ENCODE measurements around the gene DCAF8.

The DCAF8 gene

DNA sequence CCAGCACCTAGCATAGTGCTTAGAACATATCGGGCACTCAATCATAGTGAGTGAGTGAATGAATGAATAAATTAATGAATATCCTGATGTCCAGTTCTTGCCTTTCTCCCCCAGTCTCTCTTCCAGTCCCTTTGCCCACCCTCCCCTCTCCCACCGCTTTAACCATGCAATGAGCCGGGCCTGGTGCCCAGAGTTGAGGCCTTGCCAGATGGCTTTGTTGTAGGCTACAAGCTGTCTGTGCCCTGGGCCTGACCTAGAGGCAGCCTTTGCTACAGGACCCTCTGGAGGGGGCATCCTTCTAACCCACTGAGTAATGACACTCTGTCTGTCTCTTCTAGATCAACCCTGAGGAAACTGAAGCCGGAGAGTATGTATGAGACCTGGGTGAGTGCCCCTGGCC is 65.1 kb downstream of the DCAF8 start:
- Mint-ChIP-seq H3K4me3 (no peak overlapping the region), H3K27me3 (ENCODE audit: low read depth, poor library complexity) (peaks cover 5% of the 10 kb centered on the region), H3K27ac (no peak overlapping the region), H3K9me3 (no peaks in the 10 kb centered on the region), H3K36me3 (ENCODE audit: low read depth) (no peaks in the 10 kb centered on the region), H3K4me1 (no peaks in the 10 kb centered on the region)
- DNase-seq, result no peak
- TF ChIP-seq, protein P1, sequence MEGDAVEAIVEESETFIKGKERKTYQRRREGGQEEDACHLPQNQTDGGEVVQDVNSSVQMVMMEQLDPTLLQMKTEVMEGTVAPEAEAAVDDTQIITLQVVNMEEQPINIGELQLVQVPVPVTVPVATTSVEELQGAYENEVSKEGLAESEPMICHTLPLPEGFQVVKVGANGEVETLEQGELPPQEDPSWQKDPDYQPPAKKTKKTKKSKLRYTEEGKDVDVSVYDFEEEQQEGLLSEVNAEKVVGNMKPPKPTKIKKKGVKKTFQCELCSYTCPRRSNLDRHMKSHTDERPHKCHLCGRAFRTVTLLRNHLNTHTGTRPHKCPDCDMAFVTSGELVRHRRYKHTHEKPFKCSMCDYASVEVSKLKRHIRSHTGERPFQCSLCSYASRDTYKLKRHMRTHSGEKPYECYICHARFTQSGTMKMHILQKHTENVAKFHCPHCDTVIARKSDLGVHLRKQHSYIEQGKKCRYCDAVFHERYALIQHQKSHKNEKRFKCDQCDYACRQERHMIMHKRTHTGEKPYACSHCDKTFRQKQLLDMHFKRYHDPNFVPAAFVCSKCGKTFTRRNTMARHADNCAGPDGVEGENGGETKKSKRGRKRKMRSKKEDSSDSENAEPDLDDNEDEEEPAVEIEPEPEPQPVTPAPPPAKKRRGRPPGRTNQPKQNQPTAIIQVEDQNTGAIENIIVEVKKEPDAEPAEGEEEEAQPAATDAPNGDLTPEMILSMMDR (IDR thresholded peaks at IDR 0.05), result no peak

DNA sequence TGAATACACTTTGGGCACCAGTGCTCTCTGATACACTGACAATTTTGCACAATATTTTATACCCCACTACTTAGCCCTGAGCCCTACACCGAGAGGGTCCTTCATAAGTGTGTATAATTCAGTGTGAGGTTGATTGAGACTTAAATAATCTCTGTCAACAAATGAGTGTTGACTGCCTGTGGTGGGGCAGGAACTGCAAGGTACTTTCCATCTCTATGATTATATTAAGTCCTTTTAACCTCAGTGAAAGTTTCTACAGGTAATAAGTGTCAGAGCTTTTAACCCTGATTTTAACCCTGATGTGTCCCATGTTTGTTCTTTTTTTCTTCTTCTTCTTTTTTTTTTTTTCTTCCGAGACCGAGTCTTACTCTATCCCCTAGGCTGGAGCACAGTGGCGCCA is 66.2 kb downstream of the DCAF8 start:
- H3K9me3 Mint-ChIP-seq, result no peaks in the 10 kb centered on the region
- no peaks in the 10 kb centered on the region for H3K4me1 Mint-ChIP-seq
- H3K27ac Mint-ChIP-seq, result no peak overlapping the region
- DNase-seq, result no peak
- H3K36me3 Mint-ChIP-seq (ENCODE audit: low read depth), result no peaks in the 10 kb centered on the region
- peaks cover 9% of the 10 kb centered on the region for H3K27me3 Mint-ChIP-seq (ENCODE audit: low read depth, poor library complexity)
- no peak overlapping the region for H3K4me3 Mint-ChIP-seq
- TF ChIP-seq, protein P1 (IDR thresholded peaks at IDR 0.05), result no peak

DNA sequence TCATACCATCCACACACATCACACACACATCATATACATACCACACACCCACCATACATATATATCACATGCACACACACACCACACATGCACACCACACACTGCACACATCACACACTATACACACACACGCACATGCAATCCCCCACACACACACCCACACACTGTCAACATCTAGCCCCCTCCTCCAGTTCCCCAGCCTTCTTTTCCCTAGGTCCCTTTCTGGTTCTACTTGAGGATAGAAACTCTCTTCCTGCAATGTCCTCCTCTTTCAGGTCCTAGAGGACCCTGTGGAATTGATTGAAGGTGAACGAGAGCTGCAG is 67.7 kb downstream of the DCAF8 start:
- Mint-ChIP-seq H3K9me3 (no peaks in the 10 kb centered on the region), H3K4me1 (peaks cover 7% of the 10 kb centered on the region)

DNA sequence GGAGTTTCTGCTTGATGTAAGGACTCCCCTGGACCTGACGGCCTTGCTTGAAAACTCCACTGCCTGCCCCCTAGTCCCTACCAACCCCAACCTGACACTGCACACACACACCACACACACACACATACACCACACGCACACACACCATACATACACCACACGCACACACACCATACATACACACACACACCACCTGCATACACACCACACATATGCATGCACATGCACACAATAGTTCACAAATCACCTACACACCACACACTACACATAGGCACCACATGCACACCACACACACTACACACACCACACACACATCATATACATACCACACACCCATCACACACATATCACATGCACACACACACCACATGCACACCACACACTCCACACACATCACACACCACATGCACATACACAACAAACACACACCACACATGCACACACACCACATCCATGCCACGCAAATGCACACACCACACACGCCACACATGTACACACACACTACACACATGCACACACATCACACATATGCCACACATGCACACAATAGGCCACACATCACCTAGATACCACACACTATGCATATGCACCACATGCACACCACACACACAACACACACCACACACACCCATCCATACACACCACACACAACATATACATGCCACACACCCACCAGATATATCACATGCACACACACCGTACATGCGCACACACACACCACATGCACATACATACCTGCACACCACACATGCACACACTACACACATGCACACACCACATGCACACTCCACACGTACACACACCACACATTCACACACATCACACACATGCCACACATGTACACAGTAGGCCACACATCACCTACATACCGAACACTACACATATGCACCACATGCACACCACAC is 68.3 kb downstream of the DCAF8 start:
- H3K9me3 Mint-ChIP-seq, result no peaks in the 10 kb centered on the region

More for the DNA sequence above, 67.7 kb downstream of the DCAF8 start:
- peaks cover 9% of the 10 kb centered on the region for H3K27me3 Mint-ChIP-seq (ENCODE audit: low read depth, poor library complexity)
- no peak overlapping the region for H3K4me3 Mint-ChIP-seq
- TF ChIP-seq, protein P1 (IDR thresholded peaks at IDR 0.05), result no peak
- no peaks in the 10 kb centered on the region for H3K36me3 Mint-ChIP-seq (ENCODE audit: low read depth)
- no peak overlapping the region for H3K27ac Mint-ChIP-seq
- no peak for DNase-seq

DNA sequence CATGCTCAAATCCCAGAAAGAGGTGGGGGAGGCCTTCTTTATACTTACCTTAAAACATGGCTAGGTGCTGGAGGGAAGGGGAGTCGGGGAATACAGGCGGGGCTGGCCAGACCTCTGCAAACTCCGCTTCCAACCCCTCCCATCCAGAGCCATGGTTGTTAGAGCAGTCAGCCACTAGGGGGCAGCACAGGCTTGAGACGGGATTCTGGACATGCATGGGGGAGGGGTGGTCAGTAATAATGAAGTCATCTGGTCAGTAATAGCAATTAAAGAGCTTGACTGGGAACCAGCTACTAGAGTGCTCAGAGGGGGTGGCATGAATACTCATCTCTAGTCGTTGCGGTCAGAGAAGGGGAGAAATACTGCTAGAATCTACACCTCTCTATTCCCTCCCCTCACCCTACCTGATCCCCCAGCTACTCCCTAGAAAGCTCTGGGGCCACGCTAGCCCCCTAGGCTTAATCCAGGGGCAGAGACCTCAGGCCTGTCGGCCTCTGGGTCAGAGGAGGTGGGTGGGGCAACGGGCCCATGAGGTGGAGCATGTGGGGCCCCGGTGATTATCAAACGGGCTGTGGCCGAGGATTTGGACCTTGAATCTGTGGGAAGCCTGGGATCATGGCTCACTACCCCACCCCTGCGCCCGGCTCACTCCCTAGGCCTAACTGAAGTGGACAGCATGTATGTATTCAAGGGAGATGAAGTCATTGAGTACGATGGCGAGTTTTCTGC is 69.1 kb downstream of the DCAF8 start:
- H3K4me3 Mint-ChIP-seq, result no peak overlapping the region
- no peaks in the 10 kb centered on the region for H3K9me3 Mint-ChIP-seq
- peaks cover 13% of the 10 kb centered on the region for H3K27me3 Mint-ChIP-seq (ENCODE audit: low read depth, poor library complexity)
- no peak overlapping the region for H3K27ac Mint-ChIP-seq
- no peaks in the 10 kb centered on the region for H3K36me3 Mint-ChIP-seq (ENCODE audit: low read depth)
- DNase-seq, result peak; percentile 94
- TF ChIP-seq, protein P1 (IDR thresholded peaks at IDR 0.05), result peak; percentile 89
- peaks cover 21% of the 10 kb centered on the region for H3K4me1 Mint-ChIP-seq

More for the DNA sequence above, 68.3 kb downstream of the DCAF8 start:
- no peak for DNase-seq
- H3K4me3 Mint-ChIP-seq, result no peak overlapping the region
- TF ChIP-seq, protein P1 (IDR thresholded peaks at IDR 0.05), result no peak
- H3K36me3 Mint-ChIP-seq (ENCODE audit: low read depth), result no peaks in the 10 kb centered on the region
- peaks cover 13% of the 10 kb centered on the region for H3K4me1 Mint-ChIP-seq
- no peak overlapping the region for H3K27ac Mint-ChIP-seq
- peaks cover 11% of the 10 kb centered on the region for H3K27me3 Mint-ChIP-seq (ENCODE audit: low read depth, poor library complexity)
